Tibial artery (tissue), 4 donors: ENCODE data around the gene SHOX.

Experiments used
- DNase-seq, 2 donors: peaks; one replicate each; pipeline ENCODE4 v3.0.0-alpha.2; 2019
- H3K27ac ChIP-seq, 2 donors: fragments of 200-600 bp; sonication (generic) in 1 of 2; 1 replicate in 1 of 2; 2 replicates in 1 of 2; pipeline ENCODE4 v1.5.1; 2018 to 2019; ENCODE audit warnings: mild to moderate bottlenecking in 1 of 2
- H3K27me3 ChIP-seq, 2 donors: fragments of 200-600 bp; sonication (generic) in 1 of 2; one replicate each; pipeline versions ENCODE4 v1.5.1 to v1.6.0; 2016 to 2019
- H3K36me3 ChIP-seq, 3 donors: fragments of 200-600 bp; sonication (generic) in 2 of 3; one replicate each; pipeline ENCODE4 v1.5.1; 2016 to 2019; ENCODE audit warnings: mild to moderate bottlenecking in 2 of 3
- H3K4me1 ChIP-seq, 4 donors: fragments of 200-600 bp; sonication (generic) in 2 of 4; 1 replicate in 3 of 4; 2 replicates in 1 of 4; pipeline ENCODE4 v1.5.1; 2016 to 2019
- H3K4me3 ChIP-seq, 2 donors: fragments of 200-600 bp; sonication (generic) in 1 of 2; 1 replicate in 1 of 2; 2 replicates in 1 of 2; pipeline ENCODE4 v1.5.1; 2018 to 2019; ENCODE audit warnings: mild to moderate bottlenecking in 2 of 2
- H3K9me3 ChIP-seq, 3 donors: fragments of 200-600 bp; sonication (generic) in 1 of 3; one replicate each; pipeline ENCODE4 v1.5.1; 2016 to 2019
- intact Hi-C: fragments of 100-400 bp; cut with DNase I; formaldehyde crosslinking; loops from one replicate; pipeline ENCODE4 v1.15.0; 2023; ENCODE audit warnings: low total_unique reads
- TF ChIP-seq, protein P1 (sequence below), 2 experiments: fragments of 200-600 bp in 1 of 2; fragments of 450-650 bp in 1 of 2; IDR thresholded peaks; one replicate each; pipeline ENCODE4 v1.5.1; 2017 to 2019; ENCODE audit warnings: antibody characterized with exemption in 2 of 2, mild to moderate bottlenecking in 1 of 2, moderate library complexity in 1 of 2

Gene SHOX

GRCh38 chrX:637660-638481 is 7.3 kb downstream of the SHOX start:
- no peaks in the 10 kb centered on the region for H3K9me3 ChIP-seq
- no peak for DNase-seq
- no peak overlapping the region for H3K27ac ChIP-seq
- intact Hi-C loops, result no loop called here
- no peaks in the 10 kb centered on the region for H3K36me3 ChIP-seq
- TF ChIP-seq, protein P1, sequence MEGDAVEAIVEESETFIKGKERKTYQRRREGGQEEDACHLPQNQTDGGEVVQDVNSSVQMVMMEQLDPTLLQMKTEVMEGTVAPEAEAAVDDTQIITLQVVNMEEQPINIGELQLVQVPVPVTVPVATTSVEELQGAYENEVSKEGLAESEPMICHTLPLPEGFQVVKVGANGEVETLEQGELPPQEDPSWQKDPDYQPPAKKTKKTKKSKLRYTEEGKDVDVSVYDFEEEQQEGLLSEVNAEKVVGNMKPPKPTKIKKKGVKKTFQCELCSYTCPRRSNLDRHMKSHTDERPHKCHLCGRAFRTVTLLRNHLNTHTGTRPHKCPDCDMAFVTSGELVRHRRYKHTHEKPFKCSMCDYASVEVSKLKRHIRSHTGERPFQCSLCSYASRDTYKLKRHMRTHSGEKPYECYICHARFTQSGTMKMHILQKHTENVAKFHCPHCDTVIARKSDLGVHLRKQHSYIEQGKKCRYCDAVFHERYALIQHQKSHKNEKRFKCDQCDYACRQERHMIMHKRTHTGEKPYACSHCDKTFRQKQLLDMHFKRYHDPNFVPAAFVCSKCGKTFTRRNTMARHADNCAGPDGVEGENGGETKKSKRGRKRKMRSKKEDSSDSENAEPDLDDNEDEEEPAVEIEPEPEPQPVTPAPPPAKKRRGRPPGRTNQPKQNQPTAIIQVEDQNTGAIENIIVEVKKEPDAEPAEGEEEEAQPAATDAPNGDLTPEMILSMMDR (IDR thresholded peaks at IDR 0.05), result no peak
- H3K4me1 ChIP-seq, result no peaks in the 10 kb centered on the region
- H3K4me3 ChIP-seq, result no peak overlapping the region
- H3K27me3 ChIP-seq, result peaks cover 0 to 81% of the 10 kb centered on the region in 2 donors

DNA sequence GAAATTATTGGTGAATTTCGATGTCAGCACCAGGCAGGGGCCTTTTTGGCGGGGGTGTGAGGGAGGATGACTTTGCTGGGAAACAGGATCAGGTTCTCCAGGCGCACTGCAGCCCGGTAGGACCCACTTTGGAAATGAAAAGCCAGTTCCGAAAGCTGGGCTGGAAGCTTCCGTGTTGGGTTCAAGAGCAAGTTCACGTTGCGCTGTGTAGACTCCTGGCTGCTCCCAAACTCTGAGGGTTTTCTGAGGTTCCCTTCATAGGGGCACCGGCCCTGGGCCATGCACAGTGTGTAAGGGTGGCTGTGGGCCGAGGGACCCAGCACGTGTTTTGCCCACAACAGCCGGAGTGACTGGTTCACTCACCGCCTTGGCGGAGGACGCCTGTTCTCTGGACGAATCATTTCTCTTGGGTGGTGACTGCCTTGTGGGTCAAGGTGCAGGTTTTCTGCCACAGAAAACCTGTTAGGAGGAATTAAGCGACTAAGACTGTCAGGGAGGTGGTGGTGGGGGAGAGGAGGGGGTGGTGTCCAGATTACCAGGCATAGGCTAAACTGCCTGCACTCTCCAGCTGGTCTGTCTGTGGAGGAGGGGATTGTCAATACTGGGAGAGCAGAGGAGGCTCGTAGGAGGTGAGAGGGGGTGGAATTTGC is 8.0 kb downstream of the SHOX start:
- H3K4me3 ChIP-seq, result no peak overlapping the region
- DNase-seq, result no peak
- no peaks in the 10 kb centered on the region for H3K9me3 ChIP-seq
- TF ChIP-seq, protein P1 (IDR thresholded peaks at IDR 0.05), result no peak
- H3K4me1 ChIP-seq, result no peaks in the 10 kb centered on the region
- no peaks in the 10 kb centered on the region for H3K36me3 ChIP-seq
- H3K27me3 ChIP-seq, result peaks cover 0 to 81% of the 10 kb centered on the region in 2 donors
- intact Hi-C loops, result no loop called here
- no peak overlapping the region for H3K27ac ChIP-seq

- peaks cover 0 to 2% (median under 1%) of the 10 kb centered on the region in 4 donors for H3K4me1 ChIP-seq
- H3K36me3 ChIP-seq, result no peaks in the 10 kb centered on the region
- H3K27me3 ChIP-seq, result peaks cover 0 to 81% of the 10 kb centered on the region in 2 donors
- H3K27ac ChIP-seq, result no peak overlapping the region
- DNase-seq, result no peak
- no peak overlapping the region for H3K4me3 ChIP-seq
- intact Hi-C loops, result no loop called here
- TF ChIP-seq, protein P1 (IDR thresholded peaks at IDR 0.05), result no peak
- H3K9me3 ChIP-seq, result no peaks in the 10 kb centered on the region
Measured at GRCh38 chrX:639151-639550, 8.6 kb downstream of the SHOX start.

DNA sequence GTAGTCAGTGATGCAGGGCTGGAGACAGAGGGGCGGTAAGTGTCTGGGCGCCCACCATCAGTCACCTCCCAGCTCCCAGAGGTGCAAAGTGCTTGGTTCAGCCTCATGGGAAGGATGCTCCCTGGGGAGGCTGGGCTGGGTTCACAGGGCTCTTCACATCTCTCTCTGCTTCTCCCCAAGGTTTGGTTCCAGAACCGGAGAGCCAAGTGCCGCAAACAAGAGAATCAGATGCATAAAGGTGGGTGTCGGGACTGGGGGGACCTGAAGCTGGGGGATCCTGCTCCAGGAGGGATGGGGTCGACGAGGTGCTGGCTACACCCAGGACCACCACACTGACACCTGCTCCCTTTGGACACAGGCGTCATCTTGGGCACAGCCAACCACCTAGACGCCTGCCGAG is 10.1 kb downstream of the SHOX start:
- intact Hi-C loops, result no loop called here
- no peak for DNase-seq
- peaks cover 0 to 77% of the 10 kb centered on the region in 2 donors for H3K27me3 ChIP-seq

GRCh38 chrX:641671-642435 is 11.3 kb downstream of the SHOX start:
- no peak for DNase-seq
- intact Hi-C loops, result no loop called here
- no peak overlapping the region for H3K4me3 ChIP-seq

More for the DNA sequence above, 10.1 kb downstream of the SHOX start:
- H3K9me3 ChIP-seq, result no peaks in the 10 kb centered on the region
- H3K27ac ChIP-seq, result no peak overlapping the region
- no peaks in the 10 kb centered on the region for H3K36me3 ChIP-seq
- no peak overlapping the region for H3K4me3 ChIP-seq
- peaks cover 0 to 10% (median 4%) of the 10 kb centered on the region in 4 donors for H3K4me1 ChIP-seq
- TF ChIP-seq, protein P1 (IDR thresholded peaks at IDR 0.05), result no peak

More at GRCh38 chrX:641671-642435, 11.3 kb downstream of the SHOX start:
- Histone ChIP-seq H3K36me3 (no peaks in the 10 kb centered on the region), H3K9me3 (no peaks in the 10 kb centered on the region), H3K27me3 (peaks cover 0 to 74% of the 10 kb centered on the region in 2 donors), H3K27ac (no peak overlapping the region), H3K4me1 (peaks cover 0 to 10% (median 4%) of the 10 kb centered on the region in 4 donors)
- TF ChIP-seq, protein P1 (IDR thresholded peaks at IDR 0.05), result no peak
